ENCODE measurements around the gene ACSS1.

Gene ACSS1

GRCh38 chr20:25046181-25046641 is 11.7 kb downstream of the ACSS1 start:
- DNase-seq: no peak

GRCh38 chr20:25045343-25045712 is 12.6 kb downstream of the ACSS1 start:
- no peak for DNase-seq

DNA sequence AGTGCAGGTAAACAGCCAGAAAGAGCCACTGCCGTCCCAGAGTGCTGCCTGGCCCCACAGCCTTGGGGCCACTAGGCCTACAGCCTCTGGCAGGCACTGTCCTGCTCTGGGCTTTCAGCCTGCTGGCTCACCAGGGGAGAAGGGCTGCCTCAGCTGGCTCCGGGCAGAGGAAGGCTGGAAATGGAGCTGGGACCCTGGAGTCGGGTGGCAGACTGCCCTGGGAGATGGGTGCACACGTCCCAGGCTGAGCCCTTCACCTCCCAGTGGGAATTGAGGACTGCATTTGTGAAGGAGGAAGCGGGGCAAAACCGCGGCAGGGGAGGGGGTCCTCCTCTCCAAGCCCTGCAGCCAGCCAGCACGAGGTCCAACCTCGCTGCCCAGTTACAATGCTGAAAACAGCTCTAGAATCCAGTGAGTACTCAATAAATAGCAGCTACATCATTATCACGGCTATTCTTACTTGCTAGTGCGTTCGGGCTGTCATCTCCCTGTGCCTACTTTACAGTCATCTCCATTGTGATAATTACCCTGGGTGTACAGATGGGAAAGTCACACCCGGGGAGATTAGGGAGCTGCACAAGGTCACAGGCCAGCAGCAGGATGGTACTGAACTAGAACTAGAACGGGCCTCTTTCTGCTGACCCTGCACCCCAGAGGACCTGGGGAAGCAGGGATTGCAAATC is 13.1 kb downstream of the ACSS1 start:
- DNase-seq: no peak

- DNase-seq: no peak
Observed at GRCh38 chr20:25044261-25044560, 13.7 kb downstream of the ACSS1 start.

DNA sequence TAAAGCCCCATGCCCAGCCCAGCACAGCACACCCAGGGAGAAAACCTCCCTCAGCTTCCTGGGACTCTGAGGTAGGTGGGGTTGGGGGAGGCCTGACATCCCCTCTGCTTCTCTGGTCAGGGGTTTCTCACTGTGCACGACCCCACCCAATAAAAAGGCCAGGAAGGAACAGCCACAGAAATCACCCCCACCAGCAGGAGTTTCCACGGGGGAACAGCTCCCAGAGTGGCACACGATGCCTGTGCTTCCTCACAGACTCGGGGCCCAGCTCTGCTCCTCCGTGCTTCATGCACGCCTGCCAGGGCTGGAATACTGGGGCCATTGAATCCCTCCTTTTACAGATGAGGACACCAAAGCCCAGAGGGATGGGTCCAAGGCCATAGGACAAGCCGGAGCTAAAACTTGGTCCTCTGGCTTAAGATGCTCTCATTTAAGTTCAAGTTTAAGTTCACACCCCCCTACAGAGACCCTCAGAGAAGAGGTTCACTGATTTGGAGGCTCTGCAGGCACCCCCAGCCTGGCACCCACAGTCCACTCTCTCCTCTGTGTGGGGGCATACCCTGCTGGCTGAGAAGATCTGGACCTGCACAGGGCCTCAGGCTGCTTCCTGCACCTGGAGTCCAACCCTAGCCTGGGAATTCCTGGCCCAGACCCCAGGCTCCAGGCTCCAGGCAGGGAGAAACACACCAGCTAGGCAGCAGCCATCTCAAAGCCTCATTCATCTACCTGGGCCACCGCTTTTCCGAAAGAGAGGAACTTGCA is 14.3 kb downstream of the ACSS1 start:
- DNase-seq: no peak

DNA sequence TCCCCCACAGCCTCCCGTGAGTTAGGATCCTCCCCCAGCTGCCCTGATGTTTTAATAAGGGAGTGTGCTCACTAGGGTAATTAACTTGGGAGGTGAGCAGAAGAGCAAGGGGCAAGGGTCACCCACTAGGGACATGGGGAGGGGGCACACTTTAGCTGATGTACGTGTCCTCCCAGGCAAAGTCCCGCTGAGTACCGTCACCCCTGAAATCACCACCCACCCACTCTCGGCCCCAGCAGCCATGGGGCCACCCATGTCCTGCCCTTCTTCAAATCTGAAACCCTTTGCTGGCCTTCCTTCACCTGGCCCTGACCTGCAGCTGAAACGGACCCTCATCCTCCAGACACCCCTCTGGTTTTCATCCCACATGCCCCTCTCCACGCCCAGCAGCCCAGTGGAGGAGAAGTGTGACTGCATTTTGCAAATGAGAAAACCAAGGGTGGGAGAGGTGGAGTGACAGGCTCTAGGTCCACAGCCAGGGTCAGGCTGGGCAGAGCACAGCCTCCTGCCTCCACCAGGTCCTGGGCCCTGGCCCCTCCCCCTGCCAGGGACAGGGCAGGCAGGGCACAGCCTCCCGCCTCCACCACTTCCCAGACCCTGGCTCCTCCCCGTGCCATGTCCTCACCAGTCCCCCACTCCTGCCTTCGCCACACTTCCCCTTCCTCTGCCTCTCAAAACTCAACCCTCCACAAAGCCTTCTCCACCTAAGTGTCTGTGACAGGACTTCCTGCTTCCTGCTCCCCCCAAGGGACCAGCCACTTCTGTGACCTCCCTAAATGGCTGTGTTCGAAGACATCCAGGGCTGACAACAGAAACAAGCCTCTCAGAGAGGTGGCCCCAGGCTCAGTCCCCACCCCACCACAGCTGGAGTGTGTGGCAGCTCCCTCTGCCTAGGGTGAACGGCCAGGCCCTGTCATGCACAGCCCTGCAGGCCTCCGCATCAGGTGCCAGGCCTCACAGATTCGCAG is 15.1 kb downstream of the ACSS1 start:
- DNase-seq: peak; percentile 8

DNA sequence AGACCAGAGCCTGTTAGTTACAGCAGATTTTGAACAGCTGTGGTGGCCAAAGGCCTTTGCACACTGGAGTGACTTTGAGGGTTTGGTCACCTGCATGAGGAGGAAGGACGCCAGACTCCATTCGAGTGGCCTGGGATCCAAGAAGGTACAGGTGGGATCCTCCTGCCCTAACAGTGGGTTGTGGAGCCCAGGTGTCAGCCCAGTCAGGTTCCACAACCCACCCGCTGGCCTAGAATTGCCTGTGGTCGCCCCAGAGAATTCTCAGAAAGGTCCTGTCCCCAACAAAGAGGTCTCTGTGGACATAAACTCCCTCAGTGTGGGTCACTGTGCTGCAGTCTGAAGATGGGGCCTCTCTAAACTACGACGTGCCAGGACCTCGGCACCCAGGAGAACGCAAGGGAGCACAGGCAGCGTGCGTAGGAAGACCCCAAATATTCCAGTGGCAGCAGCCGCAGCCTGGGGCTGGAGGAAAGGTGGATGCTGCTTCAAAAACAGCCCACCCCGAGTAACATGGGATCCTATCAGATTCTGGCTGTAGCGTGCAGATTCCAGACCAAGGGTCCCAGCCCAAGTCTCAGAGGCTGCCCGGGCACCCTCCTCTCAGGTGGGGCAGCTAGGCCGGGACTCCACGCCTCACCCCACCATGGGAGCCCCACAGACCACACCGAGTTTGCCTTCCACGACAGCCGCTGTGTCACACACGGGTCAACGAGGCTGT is 16.0 kb downstream of the ACSS1 start:
- no peak for DNase-seq

- DNase-seq: no peak
Observed at GRCh38 chr20:25040438-25040831, 17.5 kb downstream of the ACSS1 start.

GRCh38 chr20:25039697-25040437 is 18.1 kb downstream of the ACSS1 start:
- DNase-seq: no peak

DNA sequence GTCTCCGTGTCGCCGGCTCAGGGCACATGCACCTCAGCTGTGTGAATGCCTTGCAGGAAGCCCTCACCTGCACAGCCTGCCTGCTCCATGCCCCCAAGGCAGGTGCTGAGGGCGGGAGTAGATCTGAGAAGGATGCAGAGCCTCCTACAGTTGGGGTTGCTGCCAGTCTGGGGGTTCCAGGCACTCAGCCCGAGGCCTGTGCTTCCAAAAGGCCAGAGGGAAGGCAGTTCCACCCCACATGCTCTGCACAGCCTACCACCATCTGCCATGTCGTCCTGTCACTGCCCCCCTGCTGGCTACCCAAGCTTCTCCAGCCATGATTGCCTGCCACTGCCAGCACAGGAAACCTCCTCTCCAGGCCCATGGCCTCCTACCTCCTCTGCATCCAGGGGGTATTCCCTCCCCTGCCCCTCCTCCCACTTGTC is 19.3 kb downstream of the ACSS1 start:
- DNase-seq: no peak

- no peak for DNase-seq
Observed at GRCh38 chr20:25038103-25038410, 19.9 kb downstream of the ACSS1 start.

GRCh38 chr20:25037288-25038102 is 20.4 kb downstream of the ACSS1 start:
- no peak for DNase-seq

DNA sequence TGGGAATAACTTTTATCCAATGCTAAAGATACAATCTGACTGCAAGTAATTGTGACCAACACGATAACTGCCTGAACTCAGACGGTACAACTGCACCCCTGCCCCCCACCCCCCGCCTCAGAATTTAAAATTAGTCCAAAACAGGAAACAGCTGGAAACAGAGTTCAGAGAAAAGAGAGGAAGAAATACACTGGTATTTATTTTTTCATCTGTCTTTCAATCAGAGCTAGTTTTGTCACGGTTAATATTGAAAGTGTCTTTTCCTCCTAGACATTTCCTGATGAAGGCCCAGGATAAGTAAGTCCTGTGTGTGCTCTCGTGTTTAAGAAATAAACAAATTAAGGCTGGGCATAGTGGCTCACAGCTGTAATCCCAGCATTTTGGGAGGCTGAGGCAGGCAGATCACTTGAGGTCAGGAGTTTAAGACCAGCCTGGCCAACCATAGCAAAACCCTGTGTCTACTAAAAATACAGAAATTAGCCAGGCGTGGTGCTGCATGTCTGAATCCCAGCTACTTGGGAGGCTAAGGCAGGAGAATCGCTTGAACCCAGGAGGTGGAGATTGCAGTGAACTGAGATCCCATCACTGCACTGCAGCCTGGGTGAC is 21.5 kb downstream of the ACSS1 start:
- no peak for DNase-seq

DNA sequence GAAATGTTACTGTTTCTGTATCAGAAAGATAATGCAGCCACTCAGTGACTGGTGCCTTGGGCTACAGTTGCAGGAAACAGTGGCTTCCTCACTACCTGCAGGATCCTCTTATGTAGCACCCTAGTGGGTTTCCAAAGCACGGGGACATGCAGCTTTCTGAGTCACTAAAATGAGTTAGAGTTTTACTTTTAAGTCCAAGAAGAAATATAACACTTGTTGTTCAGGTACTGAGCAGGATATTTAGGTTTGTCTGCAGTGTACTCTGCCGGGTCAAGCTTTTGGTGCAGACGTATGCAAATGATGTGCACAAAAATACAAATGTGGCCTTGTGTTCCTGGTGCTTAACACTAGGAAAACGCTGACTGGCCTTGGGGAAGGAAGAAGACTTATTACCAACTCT is 22.0 kb downstream of the ACSS1 start:
- DNase-seq: no peak

DNA sequence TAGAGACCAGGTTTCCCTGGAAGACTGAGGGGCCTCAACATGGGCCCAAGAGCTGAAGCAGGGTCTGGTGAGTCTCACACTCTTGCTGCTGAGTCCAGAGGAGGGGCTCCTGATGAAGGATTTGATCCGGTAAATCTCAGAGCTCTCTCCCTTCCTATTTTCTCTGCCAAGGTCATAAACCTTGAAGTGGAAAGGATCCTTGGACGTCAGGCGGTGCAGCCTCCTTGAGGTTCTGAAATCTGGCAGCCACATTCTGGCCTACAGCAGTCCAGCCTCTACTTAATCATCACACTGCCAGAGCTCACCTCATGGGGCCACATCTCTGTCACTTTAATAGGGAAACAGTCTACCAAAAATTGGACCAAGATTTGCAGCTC is 24.0 kb downstream of the ACSS1 start:
- DNase-seq: no peak

DNA sequence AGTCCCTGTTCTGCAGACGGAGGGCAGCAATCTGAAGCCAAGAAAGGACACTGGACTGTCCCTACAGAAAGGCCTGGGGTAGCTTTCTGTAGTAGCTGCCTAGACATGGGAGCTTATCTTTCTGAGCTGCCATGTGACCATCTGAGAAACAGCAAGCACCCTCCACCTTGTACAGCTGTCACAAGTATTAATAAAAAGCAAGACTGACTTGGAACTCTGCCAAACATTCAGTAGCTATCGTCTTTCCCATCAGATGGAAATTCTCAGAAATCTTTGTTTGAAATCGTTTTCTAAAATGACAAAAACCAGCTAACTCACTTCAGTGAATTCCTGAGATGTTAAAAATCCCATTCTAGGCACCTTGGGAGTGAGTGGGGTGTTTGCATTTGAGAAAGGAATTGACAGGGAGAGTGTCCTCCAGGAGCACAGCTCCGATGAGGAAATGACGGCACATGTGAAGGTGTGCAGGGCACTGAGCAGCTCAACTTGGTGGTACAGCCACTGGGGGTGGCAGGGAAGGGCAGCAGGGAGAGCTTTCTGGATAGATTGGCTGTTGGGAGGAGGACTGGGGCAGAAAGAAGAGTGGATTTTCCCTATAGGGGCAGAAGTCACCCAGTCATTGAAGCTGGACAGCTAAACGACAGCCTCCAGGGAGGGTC is 24.5 kb downstream of the ACSS1 start:
- DNase-seq: no peak

GRCh38 chr20:25032478-25033264 is 25.3 kb downstream of the ACSS1 start:
- no peak for DNase-seq

DNA sequence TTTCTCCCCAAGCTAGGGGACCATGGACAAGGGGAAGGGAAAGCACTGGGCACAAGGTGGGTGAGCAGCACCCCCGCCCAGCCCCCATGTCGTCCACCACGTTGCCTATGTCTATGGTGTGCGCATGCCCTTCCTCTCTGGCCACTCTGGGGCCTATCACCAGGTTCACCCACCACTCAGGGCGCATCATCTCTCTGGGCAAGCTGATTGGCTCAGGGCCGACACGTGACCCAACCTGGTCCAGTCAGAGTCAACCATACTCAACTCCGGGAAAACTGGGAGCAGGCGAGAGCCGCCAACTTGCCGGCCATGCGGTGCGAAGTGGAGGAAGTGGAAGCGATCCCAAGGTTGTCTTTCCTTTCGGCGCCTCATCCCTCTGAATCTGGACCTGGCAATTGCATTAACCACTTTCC is 25.9 kb downstream of the ACSS1 start:
- DNase-seq: no peak

DNA sequence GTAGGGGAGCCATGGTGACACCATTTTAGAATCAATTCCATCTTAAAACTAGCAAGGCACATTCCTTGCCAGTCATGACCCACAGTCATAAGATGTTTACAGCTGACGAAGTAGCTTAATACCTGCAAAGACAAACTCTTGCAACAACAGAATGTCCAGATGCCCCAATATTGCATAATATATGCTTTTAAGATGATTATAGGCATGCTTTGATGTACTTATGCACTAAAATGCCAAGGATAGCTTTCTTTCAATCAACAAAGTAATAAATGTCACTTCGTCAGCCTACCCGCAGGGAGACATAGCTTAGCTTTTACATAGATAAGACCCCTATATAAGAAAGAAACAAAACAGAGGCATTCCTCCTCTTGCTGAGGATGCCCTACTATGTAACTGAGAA is 26.7 kb downstream of the ACSS1 start:
- no peak for DNase-seq
